NCI-H460 (cell line): Measurements from ENCODE around the gene OR2T27. TPM values are rescaled to one million over a fixed set of nuclear protein-coding genes. Genes with fewer than 3 reads are reported as not detected.
"Not testable (repeated sequence)": the region's sequence is repeated elsewhere in the genome, so short reads cannot be mapped to it uniquely, and the experiment has no call there.

ENCODE experiments used
- DNase-seq: peaks from one replicate; pipeline ENCODE4 v3.0.0-alpha.2; 2016; ENCODE audit warnings: low read depth; ENCODE audit errors: extremely low read depth
- polyA plus RNA-seq: library from polyadenylated mRNA; depleted of rRNA; stranded (reverse); fragments of >200 nt; gene quantifications from 2 replicates; pipeline ENCODE4 v1.2.3, GENCODE V29; 2014; cell fraction: nucleus; rRNA removed
- total RNA-seq: library from RNA; depleted of rRNA; stranded (reverse); fragments of >200 nt; shearing (Covaris generic); gene quantifications from 2 replicates; pipeline ENCODE4 v1.2.3, GENCODE V29; 2014; rRNA removed

Gene OR2T27, protein sequence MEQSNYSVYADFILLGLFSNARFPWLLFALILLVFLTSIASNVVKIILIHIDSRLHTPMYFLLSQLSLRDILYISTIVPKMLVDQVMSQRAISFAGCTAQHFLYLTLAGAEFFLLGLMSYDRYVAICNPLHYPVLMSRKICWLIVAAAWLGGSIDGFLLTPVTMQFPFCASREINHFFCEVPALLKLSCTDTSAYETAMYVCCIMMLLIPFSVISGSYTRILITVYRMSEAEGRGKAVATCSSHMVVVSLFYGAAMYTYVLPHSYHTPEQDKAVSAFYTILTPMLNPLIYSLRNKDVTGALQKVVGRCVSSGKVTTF
- total RNA-seq, result not detected in 2 replicates
- polyA plus RNA-seq, result not detected in 2 replicates

DNA sequence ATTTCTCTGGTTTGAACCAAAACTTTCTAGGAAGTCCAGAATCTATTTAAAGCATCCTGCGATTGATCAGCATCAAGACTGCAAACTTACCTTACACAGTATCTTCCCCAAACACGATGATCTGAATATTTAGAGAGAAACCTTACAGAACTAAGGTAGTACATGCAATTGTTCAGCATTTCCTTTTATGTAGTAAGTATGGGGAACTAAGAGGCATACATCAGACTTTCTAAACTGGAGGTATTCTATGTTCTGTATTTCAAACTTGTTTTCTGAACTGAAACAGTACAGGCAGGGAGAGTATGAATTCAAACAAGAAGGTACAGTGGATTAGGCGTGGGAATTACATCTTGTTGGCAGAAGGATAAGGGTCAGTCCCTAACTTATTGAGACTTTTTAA, at the start of gene OR2T27:
Gene OR2T27 (minus strand): TSS at position 175 of the 400 bp plus-strand sequence. CDS start 4,644 bp downstream, outside the sequence.
- not testable (repeated sequence) for DNase-seq

DNA sequence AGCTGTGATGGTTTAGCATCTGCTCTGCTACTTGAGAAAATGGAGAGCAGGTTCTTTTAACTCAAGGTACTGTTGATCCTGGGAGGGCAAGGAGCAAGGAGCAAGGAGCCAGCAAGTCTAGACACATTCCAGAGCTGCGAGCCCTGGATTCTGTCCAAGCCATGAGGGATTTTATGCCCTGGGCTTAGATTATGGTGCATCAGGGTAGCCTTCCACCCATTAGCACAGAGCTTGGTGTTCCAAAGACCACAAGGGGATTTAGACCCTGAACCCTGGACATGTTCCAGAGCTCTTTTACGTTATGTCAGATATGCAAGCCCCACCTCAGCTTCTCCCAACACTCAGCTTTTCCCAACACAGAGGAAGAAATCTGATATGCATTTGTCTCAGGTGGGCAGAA, 49.3 kb upstream of the OR2T27 start:
- DNase-seq, result no peak

DNA sequence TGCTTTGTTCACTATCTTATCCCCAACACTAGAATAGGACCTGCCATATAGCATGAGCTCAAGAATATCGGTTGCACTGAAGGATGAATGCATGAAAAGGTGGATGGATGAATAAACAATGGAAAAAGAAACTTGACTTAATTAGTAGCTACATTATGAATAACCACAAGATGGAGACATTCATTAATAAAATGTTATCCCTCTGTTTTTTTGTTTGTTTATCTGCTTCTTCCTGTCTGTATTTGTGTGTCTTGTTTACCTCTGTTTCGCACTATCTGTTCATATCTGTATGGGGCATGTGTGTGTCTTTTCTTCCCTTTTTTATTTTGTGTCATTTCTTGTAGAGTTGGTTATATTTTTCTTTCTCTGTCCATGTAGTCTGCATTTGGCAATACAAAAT, 48.3 kb upstream of the OR2T27 start:
- no peak for DNase-seq

DNA sequence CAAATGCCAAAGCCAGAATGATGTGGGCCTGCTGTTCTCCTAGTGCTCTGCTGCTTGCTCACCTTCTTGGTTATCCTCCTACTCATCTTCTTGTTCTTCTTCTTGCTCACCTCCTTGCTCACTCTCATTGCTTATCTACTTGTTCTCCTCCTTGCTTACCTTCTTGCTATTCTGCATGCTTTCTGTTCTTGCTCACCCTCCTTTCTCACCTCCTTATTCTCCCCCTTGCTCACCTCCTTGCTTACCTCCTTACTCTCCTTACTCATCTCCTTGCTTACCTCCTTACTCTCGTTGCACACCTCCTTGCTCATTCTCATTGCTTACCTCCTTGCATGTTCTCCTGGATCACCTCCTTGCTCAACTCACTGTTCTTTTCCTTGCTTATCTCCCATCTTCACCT, 47.4 kb upstream of the OR2T27 start, which contains the start of gene OR14I1:
Gene OR14I1 (minus strand): TSS at position 53 of the 400 bp plus-strand sequence.
- no peak for DNase-seq

DNA sequence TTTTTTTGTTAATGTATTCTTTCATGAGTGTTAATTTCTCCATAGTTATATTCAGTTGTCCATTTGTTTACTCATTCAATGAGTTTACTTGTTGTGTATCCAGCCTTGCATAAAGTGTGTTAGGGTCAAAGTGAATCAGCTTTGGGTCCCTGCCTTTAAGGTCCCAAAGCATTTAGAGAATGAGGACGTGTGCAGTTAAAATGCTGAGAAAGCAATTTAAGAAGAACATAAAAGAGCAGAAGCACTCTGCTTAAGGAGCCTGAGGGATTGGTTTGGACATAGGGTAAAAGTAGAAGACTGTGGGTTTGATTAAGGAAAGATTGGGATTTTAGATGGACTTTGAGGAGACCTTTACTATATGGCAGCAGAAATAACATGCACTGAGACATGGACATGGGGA, 43.8 kb upstream of the OR2T27 start:
- DNase-seq, result no peak

DNA sequence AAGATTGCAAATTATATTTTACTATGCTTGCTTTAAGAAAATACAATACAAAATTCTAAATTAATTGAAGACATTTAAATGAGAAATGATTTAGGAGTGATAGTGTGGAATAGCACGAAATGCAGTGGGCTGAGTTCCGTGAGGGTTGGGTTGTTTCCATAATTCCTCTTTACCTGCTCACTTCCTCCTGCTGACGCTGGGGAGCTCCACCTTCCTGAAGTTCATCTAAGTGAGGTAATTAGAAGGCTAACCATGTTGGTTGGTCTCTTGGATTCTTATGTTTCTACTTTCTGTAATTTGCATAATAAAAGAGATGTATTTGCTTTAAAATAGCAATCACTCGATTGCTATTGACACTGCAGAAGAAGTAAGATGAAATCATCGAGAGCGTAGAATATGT, 42.6 kb upstream of the OR2T27 start:
- DNase-seq, result no peak

DNA sequence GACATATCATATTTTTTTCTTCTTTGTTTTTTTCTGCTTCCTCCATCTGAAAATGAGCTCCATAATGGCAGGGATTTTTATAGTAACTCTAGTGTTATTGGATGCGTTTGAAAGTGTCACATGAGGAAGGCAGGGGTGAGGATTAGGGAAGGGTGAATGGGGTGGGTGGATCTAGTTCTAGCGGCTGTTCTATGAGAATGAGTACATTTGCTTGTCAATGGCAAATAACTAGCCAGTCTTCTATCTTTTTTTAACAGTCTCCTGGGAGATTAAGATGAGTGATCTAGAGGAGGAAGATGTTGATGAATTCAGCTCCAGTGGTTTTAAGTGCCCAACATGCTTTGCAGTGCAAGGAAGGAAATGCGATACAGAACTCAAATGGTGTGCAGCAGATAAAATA, 41.4 kb upstream of the OR2T27 start:
- no peak for DNase-seq

DNA sequence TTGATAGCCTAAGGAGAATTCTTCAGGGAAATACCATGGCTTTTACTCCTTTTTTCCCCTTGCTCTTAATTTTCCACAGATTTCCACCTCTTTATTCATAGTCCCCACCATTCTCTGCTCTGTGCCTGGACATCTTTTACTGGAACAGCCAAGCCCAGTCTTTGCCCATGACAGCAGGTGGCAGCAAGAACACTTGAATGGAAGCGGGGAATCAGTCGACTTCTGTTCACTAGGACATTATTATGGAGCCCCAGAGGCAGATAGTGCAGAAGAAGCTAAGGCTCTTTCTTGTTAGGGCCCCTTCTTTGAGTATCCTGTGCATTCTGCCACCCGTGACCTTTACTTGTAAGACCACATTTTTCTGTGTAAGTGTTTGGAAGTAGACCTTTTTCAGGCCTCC, 40.9 kb upstream of the OR2T27 start:
- peak; percentile 34 for DNase-seq

DNA sequence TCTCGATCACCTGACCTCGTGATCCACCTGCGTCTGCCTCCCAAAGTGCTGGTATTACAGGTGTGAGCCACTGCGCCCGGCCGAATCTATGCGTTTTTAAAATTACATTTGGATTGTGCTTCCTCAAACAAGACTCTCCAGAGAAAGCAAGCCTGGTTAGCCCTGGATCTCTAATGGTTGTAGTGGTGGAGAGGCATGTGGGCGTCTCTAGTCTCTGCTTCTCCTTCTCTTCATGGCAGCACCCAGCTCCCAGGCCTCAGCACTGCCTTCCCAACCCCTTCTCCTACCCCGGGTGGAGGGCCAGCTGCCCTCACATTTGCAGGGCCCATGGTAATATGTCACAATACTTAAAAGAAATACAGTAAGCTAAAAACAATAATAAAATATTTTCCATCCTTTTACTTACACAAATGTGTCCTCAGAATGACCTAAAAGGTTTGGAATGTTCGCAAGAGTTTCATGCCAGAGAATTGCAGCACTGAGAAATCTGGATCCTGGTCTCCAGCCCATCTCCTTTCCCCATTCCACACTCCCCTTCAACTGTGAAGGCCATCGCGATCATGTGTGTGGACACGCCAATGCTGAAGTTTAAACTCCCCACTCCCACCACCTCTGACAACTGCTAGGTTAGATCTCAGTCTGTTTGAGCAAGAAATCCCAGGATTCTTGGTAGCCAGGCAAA, 40.3 kb upstream of the OR2T27 start:
- no peak for DNase-seq

DNA sequence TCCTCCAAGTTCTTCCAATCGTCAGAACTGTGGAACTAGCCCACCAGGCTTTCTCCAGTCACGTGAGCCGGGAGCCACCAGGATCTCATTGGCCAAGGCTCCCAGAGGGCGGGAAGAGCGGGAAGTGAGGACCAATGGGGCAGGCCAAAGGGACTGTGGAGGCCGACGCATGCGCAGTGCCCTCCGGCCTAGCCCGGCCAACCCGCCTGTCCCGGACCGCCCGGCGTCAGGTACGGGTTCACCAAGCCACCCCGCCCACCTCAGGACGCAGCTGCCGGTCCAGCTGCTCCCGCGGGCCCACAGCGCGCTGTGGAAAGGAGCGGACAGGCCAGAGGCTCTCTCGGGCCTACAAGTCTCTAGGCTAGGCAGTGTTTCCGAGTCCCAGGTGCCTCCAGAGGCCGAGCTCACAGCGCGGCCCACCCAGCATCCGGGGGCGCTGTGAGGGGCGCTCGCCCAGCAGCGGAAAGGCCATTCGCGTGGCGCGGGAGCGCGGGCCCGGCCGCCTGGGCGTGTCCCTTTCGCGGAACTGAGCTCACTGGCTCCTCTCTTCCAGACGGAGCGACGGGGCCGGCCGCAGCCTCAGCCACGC, 36.3 kb upstream of the OR2T27 start:
- no peak for DNase-seq

DNA sequence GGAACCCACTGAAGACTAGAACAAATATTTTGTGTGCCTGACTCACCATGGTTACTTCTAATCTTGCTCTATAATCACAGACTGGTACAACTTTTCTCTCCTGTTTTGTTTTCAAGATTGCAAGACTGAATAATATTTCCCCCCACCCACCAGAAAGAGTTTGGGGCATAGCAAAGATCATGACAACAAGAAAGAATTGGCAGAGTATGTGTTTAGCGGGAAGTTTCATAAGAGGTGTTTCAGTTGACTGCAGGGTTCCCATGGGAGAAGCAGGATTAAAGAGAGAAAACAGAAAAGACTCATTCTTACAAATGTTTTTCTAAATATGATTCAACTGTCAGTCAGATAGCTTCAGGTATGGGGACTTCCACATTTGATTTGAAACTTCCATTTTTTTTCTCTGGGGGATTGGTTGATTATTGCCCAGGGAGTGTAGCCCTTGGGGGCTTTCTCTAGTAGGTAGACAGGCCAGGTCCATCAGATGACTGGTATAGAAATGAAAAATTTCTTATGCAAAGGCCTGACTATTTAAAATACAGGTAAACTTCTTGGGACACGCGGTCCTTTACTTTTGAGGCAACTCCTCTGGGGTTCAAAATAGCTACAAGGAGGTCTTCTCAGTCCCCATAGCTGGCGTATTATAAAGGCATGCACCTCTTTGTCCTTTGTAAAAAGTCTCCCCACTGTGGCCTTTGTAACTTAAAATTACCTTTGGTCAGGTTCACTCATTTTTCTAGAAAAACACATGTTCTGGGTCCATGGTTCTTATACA, 33.4 kb upstream of the OR2T27 start:
- no peak for DNase-seq

DNA sequence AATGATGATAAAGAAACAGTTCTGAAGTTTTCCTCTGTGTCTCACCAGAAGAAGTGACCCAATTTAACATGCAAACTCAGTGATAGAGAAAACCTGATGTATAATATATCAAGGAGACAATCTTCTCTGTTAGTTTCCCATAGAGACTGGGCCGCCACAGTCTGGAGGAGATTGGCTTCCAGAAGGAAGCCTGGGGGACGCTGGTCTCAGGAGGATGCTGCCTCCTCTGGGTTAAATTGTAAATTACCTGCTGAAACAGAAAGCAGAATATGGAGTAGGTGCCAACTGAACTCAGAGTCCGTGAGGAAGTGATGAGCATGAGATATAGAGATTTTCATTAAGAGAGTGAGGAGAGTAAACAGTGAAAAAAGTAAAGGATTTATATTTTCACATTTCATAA, 31.5 kb upstream of the OR2T27 start:
- DNase-seq, result no peak

DNA sequence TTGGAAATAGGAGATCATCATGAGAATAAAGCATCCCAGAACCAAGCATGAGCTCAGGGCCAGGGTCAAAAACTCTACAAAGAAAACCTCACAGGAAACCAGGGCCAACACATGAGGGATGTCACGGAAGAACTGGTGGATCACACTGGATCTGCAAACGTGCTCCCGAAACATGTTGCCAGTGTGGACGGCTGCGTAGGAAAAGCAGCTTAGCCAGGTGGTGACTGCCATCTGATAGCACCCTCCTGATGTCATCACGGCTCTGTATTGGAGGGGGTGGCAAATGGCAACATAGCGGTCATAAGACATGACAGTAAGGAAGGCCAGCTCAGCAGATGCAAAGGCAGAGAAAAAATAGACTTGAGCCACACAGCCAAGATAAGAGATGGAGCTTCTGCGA, 26.3 kb upstream of the OR2T27 start:
- no peak for DNase-seq

DNA sequence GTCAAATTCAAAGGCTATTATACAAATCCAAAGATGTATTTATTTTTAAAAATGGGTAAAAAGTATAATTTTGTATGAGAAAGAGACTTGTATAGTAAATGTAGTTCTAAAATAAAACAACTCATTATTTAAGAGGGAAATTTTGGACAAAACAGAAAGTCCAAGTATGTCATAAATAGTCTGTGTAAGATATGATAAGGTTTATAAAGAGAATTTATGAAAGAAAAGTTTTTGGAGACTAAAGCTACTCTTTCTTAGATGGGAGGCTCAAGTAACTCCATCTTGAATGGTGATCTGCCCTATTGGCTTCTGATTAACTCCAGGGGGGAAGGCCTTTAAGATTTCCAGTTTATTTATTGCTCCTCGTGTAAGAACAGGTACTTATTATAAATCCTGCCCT, 14.7 kb upstream of the OR2T27 start:
- DNase-seq, result no peak

DNA sequence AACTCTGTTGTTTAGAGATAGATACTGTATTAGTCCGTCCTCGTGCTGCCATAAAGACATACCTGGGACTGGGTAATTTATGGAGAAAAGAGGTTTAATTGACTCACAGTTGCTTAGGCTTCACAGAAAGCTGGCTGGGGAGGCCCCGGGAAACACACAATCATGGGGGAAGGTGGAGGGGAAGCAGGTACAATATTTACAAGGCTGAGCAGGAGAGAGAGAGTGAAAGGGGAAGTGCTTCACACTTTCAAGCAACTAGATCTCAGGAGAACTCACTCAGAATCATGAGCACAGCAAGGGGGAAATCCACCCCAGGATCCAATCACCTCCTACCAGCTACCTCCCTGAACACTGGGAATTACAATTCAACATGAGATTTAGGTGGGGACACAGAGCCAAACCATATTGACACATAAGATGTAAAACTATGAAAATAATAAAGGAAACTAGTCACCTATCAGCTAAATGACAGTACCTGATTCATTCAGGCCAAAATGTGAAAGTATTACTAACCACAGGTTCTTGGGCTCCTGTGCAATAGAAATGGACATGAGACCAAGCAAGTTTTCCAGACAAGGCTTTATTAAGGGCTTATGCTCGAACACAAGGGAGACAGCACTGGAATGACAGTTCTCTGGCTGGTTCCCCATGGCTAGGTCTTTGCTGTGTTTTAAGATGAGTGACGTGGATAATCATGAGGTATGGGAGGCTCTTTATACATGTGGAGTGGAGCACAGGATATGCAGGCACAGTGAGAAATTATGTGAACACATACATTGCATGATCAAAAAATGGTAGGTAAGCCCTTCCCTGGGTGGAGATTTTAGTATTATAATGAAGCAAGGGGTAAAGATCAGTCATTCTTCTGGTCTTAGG, 8.4 kb upstream of the OR2T27 start:
- not testable (repeated sequence) for DNase-seq

DNA sequence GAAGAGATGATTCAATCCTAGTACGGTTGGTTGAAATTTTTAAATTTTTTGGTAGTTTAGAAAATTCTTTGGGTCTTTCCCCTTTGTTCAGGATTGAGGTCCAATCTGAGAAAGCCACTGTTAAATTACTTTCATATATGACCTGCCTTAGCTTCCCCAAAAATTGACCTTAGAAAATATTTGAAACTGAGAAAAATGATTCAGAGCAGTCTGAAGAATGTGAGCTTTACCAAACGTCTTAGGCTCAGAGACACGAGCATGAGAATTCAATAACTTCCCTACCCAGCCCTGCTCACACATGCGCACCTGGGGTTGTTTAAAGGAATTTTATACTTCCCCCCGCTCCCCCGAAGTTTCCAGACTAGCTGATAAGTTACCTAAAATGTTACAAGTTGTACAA, 1.5 kb upstream of the OR2T27 start:
- not testable (repeated sequence) for DNase-seq

DNA sequence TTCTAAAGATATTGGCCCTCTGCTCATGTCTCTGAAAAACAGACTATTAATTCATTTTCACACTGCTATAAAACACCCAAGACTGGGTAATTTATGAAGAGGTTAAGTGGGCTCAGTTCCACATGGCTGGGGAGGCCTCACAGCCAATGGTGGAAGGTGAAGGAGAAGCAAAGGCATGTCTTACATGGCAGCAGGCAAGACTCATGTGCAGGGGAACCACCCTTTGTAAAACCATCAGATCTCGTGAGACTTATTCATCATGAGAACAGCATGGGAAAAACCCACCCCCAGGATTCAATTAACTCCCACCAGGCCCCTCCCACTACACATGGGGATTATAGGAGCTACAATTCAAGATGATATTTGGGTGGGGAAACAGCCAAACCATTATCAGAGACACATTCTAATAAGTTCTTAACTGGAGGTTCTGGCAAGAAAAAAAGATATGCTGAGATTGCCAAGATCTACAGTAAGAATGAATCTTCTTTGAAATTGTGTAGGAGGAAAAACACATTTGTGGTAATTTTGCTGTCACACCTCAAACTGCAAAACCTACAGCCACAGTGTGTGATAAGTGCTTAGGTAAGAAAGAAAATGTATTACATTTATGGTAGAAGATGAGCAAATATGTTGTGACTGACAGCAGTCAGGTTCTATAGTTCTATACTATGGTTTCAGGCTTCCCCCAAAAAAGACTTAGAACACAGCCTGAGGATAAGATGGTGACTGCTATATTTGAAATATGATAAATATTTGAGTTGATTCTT, 6.4 kb downstream of the OR2T27 start:
- DNase-seq, result not testable (repeated sequence)

DNA sequence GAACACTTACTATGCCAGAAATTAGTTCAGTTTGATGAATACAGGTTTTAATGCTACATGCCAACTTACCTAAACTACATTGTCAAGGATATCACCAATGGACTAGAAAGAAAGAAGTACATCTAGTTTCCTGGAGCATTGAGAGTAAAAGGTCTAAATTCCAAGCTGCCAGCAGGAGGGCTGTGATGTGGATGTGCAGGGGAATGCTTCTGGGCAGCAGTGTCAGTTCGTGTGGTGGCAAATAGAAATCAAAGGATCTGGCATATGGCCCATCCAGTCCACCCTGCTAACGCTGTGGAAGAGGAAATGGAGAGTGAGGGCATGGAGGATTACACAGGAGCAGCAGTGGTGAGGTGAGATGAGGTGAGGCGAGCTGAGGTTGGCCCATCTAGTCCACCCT, 10.2 kb downstream of the OR2T27 start, which contains the start of gene OR2T35:
Gene OR2T35 (minus strand): TSS at position 101 of the 400 bp plus-strand sequence. CDS start 6,020 bp downstream, outside the sequence.
- DNase-seq, result not testable (repeated sequence)
